PC-3 (cell line): ENCODE data around the gene RBMS3.

Experiments used
- EZH2phosphoT487 ChIP-seq: fragments of 300-600 bp; sonication (generic); IDR thresholded peaks from 2 replicates; pipeline ENCODE4 v1.6.1; 2018; ENCODE audit warnings: mild to moderate bottlenecking, antibody characterized with exemption, low read length, borderline replicate concordance
- TF ChIP-seq, protein P1 (sequence below): fragments of 300-600 bp; sonication (generic); conservative IDR thresholded peaks from 2 replicates; pipeline ENCODE4 v1.5.1; 2017; ENCODE audit warnings: antibody characterized with exemption, low read depth, mild to moderate bottlenecking, low read length

DNA sequence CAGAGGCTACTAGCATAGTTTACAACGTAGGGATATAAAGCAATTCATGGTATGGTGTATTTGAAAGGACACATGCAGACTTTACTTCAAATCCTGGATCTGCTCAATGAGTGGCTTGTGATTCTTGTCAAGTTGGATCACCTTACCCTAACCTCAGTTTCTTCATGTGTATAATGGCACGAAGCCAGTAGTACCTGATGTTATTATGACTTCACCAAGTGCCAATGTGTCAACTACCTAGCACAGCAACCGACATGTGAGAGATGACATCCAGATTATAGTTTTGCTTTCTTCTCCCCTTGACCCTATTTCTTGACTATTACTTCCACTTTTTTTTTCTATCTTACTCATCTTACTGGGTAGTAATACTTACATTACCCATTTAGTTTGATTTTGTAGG is 304.5 kb downstream of the RBMS3 start:
- TF ChIP-seq, protein P1, sequence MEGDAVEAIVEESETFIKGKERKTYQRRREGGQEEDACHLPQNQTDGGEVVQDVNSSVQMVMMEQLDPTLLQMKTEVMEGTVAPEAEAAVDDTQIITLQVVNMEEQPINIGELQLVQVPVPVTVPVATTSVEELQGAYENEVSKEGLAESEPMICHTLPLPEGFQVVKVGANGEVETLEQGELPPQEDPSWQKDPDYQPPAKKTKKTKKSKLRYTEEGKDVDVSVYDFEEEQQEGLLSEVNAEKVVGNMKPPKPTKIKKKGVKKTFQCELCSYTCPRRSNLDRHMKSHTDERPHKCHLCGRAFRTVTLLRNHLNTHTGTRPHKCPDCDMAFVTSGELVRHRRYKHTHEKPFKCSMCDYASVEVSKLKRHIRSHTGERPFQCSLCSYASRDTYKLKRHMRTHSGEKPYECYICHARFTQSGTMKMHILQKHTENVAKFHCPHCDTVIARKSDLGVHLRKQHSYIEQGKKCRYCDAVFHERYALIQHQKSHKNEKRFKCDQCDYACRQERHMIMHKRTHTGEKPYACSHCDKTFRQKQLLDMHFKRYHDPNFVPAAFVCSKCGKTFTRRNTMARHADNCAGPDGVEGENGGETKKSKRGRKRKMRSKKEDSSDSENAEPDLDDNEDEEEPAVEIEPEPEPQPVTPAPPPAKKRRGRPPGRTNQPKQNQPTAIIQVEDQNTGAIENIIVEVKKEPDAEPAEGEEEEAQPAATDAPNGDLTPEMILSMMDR, result no peak
- TF ChIP-seq EZH2phosphoT487, result no peak
